HCT116 (cell line): ENCODE data around the gene FAF2. TPM values are rescaled to one million over a fixed set of nuclear protein-coding genes. Genes with fewer than 3 reads are reported as not detected.

ENCODE experiments used
- ATAC-seq: fragments of 200-7000 bp; cut with Tn5 transposase; 2 replicates; pipeline ENCODE4 v1.9.1; 2020; ENCODE audit warnings: mild to moderate bottlenecking, moderate library complexity
- BruUV-seq: library from RNA; stranded (reverse); fragments of 400-500 nt; replicated peaks from 2 replicates; lab custom pipeline; 2021; lab: Mats Ljungman, UMichigan
- CTCF ChIA-PET: fragments of 300-600 bp; sonication (Branson Sonifier 250); formaldehyde crosslinking; loops from one replicate; lab custom pipeline; 2021; ENCODE audit warnings: antibody characterized with exemption; lab: Charles Lee
- POLR2A ChIA-PET: fragments of 300-600, 350-600 bp; sonication (Branson Sonifier 250); formaldehyde crosslinking; loops from one replicate; lab custom pipeline; 2021; ENCODE audit warnings: antibody characterized with exemption; lab: Charles Lee
- RAD21 ChIA-PET, 2 experiments: fragments of 300-600 bp; sonication (Branson Sonifier 250); formaldehyde crosslinking; loops; one replicate each; lab custom pipeline; 2023; ENCODE audit warnings: low total read pairs in 2 of 2; ENCODE audit not compliant: uncharacterized antibody in 2 of 2, unreplicated experiment in 2 of 2, low non-redundant PET in 1 of 2; lab: Charles Lee
- DNase-seq: peaks from one replicate; pipeline ENCODE4 v3.0.0-alpha.2; 2010; ENCODE audit warnings: low read depth, low spot score
- H2AFZ ChIP-seq: fragments of 200-600 bp; shearing (Covaris generic), sonication (generic); 2 replicates; pipeline ENCODE4 v1.6.1; 2017; ENCODE audit warnings: low read depth, mixed run types, mixed read lengths, antibody characterized with exemption, low read length; ENCODE audit not compliant: poor library complexity, severe bottlenecking
- H3K27ac ChIP-seq: 2 replicates; pipeline ENCODE4 v1.5.1; 2012; ENCODE audit warnings: low read depth, low read length
- H3K27me3 ChIP-seq: fragments of 200-600 bp; sonication (generic); 2 replicates; pipeline ENCODE4 v1.6.1; 2016; ENCODE audit warnings: mixed run types, low read length, mixed read lengths; ENCODE audit not compliant: insufficient read depth
- H3K36me3 ChIP-seq, 2 experiments: fragments of 200-500 bp in 1 of 2; fragments of 200-600 bp in 1 of 2; sonication (Bioruptor generic) in 1 of 2; sonication (generic) in 1 of 2; 2 replicates each; pipeline versions ENCODE4 v1.5.1 to v1.6.1; 2014 to 2016; ENCODE audit warnings: low read length in 2 of 2, inconsistent platforms in 1 of 2, mixed read lengths in 1 of 2, mixed run types in 1 of 2; ENCODE audit not compliant: insufficient read depth in 2 of 2, control insufficient read depth in 1 of 2
- H3K4me1 ChIP-seq, 2 experiments: fragments of 200-600 bp in 1 of 2; sonication (generic) in 1 of 2; 2 replicates each; pipeline versions ENCODE4 v1.5.1 to v1.6.1; 2012 to 2017; ENCODE audit warnings: low read length in 2 of 2, inconsistent platforms in 1 of 2, mild to moderate bottlenecking in 1 of 2, mixed read lengths in 1 of 2, mixed run types in 1 of 2, moderate library complexity in 1 of 2; ENCODE audit not compliant: insufficient read depth in 2 of 2, control insufficient read depth in 1 of 2
- H3K4me2 ChIP-seq: fragments of 200-600 bp; sonication (generic); 2 replicates; pipeline ENCODE4 v1.6.1; 2017; ENCODE audit warnings: mixed run types, low read length, mixed read lengths
- H3K4me3 ChIP-seq, 2 experiments: fragments of 200-600 bp in 1 of 2; sonication (generic) in 1 of 2; replicated peaks in 1 of 2; 2 replicates each; pipeline ENCODE4 v1.5.1; 2011 to 2016; ENCODE audit warnings: low read length in 2 of 2, control low read depth in 1 of 2, low read depth in 1 of 2, mild to moderate bottlenecking in 1 of 2, mixed read lengths in 1 of 2, mixed run types in 1 of 2
- H3K79me2 ChIP-seq: fragments of 200-600 bp; sonication (generic); 2 replicates; pipeline ENCODE4 v1.6.1; 2017; ENCODE audit warnings: mild to moderate bottlenecking, mixed run types, low read length, moderate library complexity, mixed read lengths; ENCODE audit not compliant: insufficient read depth
- H3K9ac ChIP-seq: fragments of 200-600 bp; sonication (generic); 2 replicates; pipeline ENCODE4 v1.6.1; 2016; ENCODE audit warnings: low read length, mixed read lengths
- H3K9me2 ChIP-seq: fragments of 200-600 bp; sonication (generic), shearing (Covaris generic); 2 replicates; pipeline ENCODE4 v1.6.1; 2017; ENCODE audit warnings: mixed run types, mild to moderate bottlenecking, moderate library complexity; ENCODE audit not compliant: insufficient read depth
- H3K9me3 ChIP-seq, 2 experiments: fragments of 200-500 bp in 1 of 2; fragments of 200-600 bp in 1 of 2; sonication (Bioruptor generic) in 1 of 2; sonication (generic) in 1 of 2; 2 replicates each; pipeline ENCODE4 v1.6.1; 2014 to 2017; ENCODE audit warnings: low read length in 2 of 2, mixed read lengths in 2 of 2, inconsistent platforms in 1 of 2, low read depth in 1 of 2, mild to moderate bottlenecking in 1 of 2, mixed run types in 1 of 2, moderate library complexity in 1 of 2; ENCODE audit not compliant: control insufficient read depth in 1 of 2, insufficient read depth in 1 of 2
- H4K20me1 ChIP-seq: fragments of 200-600 bp; sonication (generic), shearing (Covaris generic); 2 replicates; pipeline ENCODE4 v1.6.1; 2017; ENCODE audit warnings: mixed run types, mild to moderate bottlenecking, moderate library complexity; ENCODE audit not compliant: insufficient read depth
- ATF3 ChIP-seq: IDR thresholded peaks from 2 replicates; pipeline ENCODE4 v1.6.1; 2012
- CBX3 ChIP-seq: IDR thresholded peaks from 2 replicates; pipeline ENCODE4 v1.6.1; 2012; ENCODE audit warnings: low read depth
- CEBPB ChIP-seq: IDR thresholded peaks from 2 replicates; pipeline ENCODE4 v1.6.1; 2012; ENCODE audit warnings: low read depth
- EGR1 ChIP-seq: IDR thresholded peaks from 2 replicates; pipeline ENCODE4 v1.6.1; 2012; ENCODE audit warnings: low read depth
- ELF1 ChIP-seq: IDR thresholded peaks from 2 replicates; pipeline ENCODE4 v1.6.1; 2012; ENCODE audit warnings: low read depth, borderline replicate concordance
- EZH2 ChIP-seq: fragments of 200-600 bp; sonication (generic); IDR thresholded peaks from 2 replicates; pipeline ENCODE4 v1.6.1; 2017; ENCODE audit warnings: antibody characterized with exemption, mixed run types
- EZH2phosphoT487 ChIP-seq: fragments of 200-600 bp; IDR thresholded peaks from 2 replicates; pipeline ENCODE4 v1.6.1; 2018; ENCODE audit warnings: antibody characterized with exemption, borderline replicate concordance
- JUND ChIP-seq: IDR thresholded peaks from 2 replicates; pipeline ENCODE4 v1.6.1; 2012
- MAX ChIP-seq: IDR thresholded peaks from 2 replicates; pipeline ENCODE4 v1.6.1; 2012
- POLR2A ChIP-seq: IDR thresholded peaks from 2 replicates; pipeline ENCODE4 v1.7.0; 2011; ENCODE audit warnings: borderline replicate concordance; ENCODE audit not compliant: insufficient read depth, insufficient read length; ENCODE audit errors: extremely low read depth
- POLR2AphosphoS5 ChIP-seq: IDR thresholded peaks from 2 replicates; pipeline ENCODE4 v1.6.1; 2011; ENCODE audit warnings: mild to moderate bottlenecking, low read depth, low read length, moderate library complexity
- RAD21 ChIP-seq: IDR thresholded peaks from 2 replicates; pipeline ENCODE4 v1.6.1; 2012; ENCODE audit warnings: low read depth, mild to moderate bottlenecking
- SIN3A ChIP-seq: IDR thresholded peaks from 2 replicates; pipeline ENCODE4 v1.6.1; 2012; ENCODE audit warnings: low read depth
- SP1 ChIP-seq: IDR thresholded peaks from 2 replicates; pipeline ENCODE4 v1.6.1; 2012; ENCODE audit warnings: low read depth
- SRF ChIP-seq: IDR thresholded peaks from 2 replicates; pipeline ENCODE4 v1.6.1; 2012; ENCODE audit warnings: low read depth
- YY1 ChIP-seq: IDR thresholded peaks from 2 replicates; pipeline ENCODE4 v1.6.1; 2011; ENCODE audit warnings: low read length, low read depth, moderate library complexity, mild to moderate bottlenecking; ENCODE audit not compliant: insufficient replicate concordance; ENCODE audit errors: extremely low read depth
- ZFX ChIP-seq: fragments of 450-650 bp; IDR thresholded peaks from 2 replicates; pipeline ENCODE4 v1.6.1; 2017
- intact Hi-C: fragments of 100-400 bp; cut with micrococcal nuclease; formaldehyde crosslinking; loops from 2 replicates; pipeline ENCODE4 v1.10.0; 2022
- total RNA-seq: library from RNA; stranded (reverse); gene quantifications from one replicate; pipeline ENCODE4 v1.2.1, GENCODE V29; 2021; ENCODE audit not compliant: unreplicated experiment

Gene FAF2
- total RNA-seq, 1 experiment from 2014 or later, result 51.9 TPM

GRCh38 chr5:176531902-176532493 is 83.8 kb downstream of the FAF2 start:
- Histone ChIP-seq H3K36me3 (peaks cover 3 to 30% of the 10 kb centered on the region in 2 experiments; a peak in 2 of 4 replicates), H3K4me1 (peaks cover 6 to 16% of the 10 kb centered on the region in 2 experiments; a peak in 2 of 4 replicates), H3K79me2 (peaks cover 45% of the 10 kb centered on the region), H3K9ac (no peak overlapping the region), H3K9me2 (no peaks in the 10 kb centered on the region), H4K20me1 (no peaks in the 10 kb centered on the region), H3K4me3 (no peak overlapping the region), H3K9me3 (no peaks in the 10 kb centered on the region), H3K27ac (no peak overlapping the region; the same call in 1 of the 2 replicates), H2AFZ (no peak overlapping the region), H3K27me3 (no peaks in the 10 kb centered on the region), H3K4me2 (no peak overlapping the region)
- ATAC-seq, result no peak
- RAD21 ChIA-PET, result no interaction called here
- CTCF ChIA-PET, result no interaction called here
- no peak for TF ChIP-seq CEBPB
- TF ChIP-seq RAD21, result no peak
- TF ChIP-seq ATF3, result no peak
- TF ChIP-seq CBX3, result no peak
- TF ChIP-seq JUND, result no peak
- no peak for TF ChIP-seq SIN3A
- no peak for TF ChIP-seq EZH2phosphoT487
- TF ChIP-seq EGR1, result no peak
- no peak for TF ChIP-seq ELF1
- TF ChIP-seq ZFX, result no peak
- no TSS peak for BruUV-seq
- DNase-seq, result no peak
- intact Hi-C loops, result no loop called here
- POLR2A ChIA-PET, result no interaction called here

GRCh38 chr5:176532795-176533194 is 84.6 kb downstream of the FAF2 start:
- H3K4me1 ChIP-seq, result peaks cover 6 to 16% of the 10 kb centered on the region in 2 experiments; a peak in 2 of 4 replicates
- no peak overlapping the region for H3K9ac ChIP-seq
- no peaks in the 10 kb centered on the region for H3K27me3 ChIP-seq
- no peak overlapping the region for H2AFZ ChIP-seq
- H3K4me3 ChIP-seq, result no peak overlapping the region
- H3K9me3 ChIP-seq, result no peaks in the 10 kb centered on the region
- no peak for DNase-seq
- ChIA-PET POLR2A (no interaction called here), CTCF (no interaction called here), RAD21 (no interaction called here)
- no peak for ATAC-seq
- TF ChIP-seq POLR2A (no peak), YY1 (no peak), MAX (no peak), SIN3A (no peak), SRF (no peak), CBX3 (no peak), POLR2AphosphoS5 (no peak), EGR1 (no peak), SP1 (no peak), EZH2 (no peak)
- H3K27ac ChIP-seq, result no peak overlapping the region; the same call in 1 of the 2 replicates
- H4K20me1 ChIP-seq, result no peaks in the 10 kb centered on the region
- peaks cover 3 to 26% of the 10 kb centered on the region in 2 experiments; a peak in 2 of 4 replicates for H3K36me3 ChIP-seq
- H3K79me2 ChIP-seq, result peaks cover 45% of the 10 kb centered on the region
- no peaks in the 10 kb centered on the region for H3K9me2 ChIP-seq
- H3K4me2 ChIP-seq, result no peak overlapping the region
- intact Hi-C loops, result no loop called here
- no TSS peak for BruUV-seq
